Measurements from ENCODE around the gene TMEM179.

TMEM179 gene

DNA sequence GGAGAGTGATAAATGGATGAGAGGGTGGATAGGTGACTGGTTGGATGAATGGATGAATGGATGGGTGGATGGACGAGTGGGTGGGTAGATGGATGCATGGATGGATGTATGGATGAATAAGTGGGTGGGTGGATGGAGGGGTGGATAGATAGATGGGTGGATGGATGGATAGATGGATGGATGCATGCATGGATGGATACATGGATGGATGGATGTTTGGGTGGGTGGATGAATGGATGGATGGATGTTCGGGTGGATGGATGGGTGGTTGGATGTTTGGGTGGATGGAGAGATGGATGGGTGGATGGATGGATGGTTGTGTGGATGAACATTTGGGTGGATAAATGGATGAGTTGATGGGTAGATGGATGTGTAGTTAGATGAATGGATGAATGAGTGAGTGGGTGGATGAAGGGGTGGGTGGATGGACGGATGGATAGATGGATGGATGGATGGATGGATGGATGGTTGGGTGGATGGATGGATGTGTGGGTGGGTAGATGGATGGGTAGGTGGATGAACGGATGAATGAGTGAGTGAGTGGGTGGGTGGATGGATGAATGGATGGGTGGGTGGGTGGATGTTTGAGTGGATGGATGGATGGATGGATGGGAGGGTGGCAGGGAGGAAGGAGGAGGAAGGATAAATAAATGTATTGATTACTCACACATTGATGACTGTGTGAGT lies 9.7 kb upstream of the TMEM179 start:
- TF ChIP-seq, protein P1, sequence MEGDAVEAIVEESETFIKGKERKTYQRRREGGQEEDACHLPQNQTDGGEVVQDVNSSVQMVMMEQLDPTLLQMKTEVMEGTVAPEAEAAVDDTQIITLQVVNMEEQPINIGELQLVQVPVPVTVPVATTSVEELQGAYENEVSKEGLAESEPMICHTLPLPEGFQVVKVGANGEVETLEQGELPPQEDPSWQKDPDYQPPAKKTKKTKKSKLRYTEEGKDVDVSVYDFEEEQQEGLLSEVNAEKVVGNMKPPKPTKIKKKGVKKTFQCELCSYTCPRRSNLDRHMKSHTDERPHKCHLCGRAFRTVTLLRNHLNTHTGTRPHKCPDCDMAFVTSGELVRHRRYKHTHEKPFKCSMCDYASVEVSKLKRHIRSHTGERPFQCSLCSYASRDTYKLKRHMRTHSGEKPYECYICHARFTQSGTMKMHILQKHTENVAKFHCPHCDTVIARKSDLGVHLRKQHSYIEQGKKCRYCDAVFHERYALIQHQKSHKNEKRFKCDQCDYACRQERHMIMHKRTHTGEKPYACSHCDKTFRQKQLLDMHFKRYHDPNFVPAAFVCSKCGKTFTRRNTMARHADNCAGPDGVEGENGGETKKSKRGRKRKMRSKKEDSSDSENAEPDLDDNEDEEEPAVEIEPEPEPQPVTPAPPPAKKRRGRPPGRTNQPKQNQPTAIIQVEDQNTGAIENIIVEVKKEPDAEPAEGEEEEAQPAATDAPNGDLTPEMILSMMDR (IDR thresholded peaks at IDR 0.05; ENCODE audit: extremely low read depth, missing control alignments) = no peak

DNA sequence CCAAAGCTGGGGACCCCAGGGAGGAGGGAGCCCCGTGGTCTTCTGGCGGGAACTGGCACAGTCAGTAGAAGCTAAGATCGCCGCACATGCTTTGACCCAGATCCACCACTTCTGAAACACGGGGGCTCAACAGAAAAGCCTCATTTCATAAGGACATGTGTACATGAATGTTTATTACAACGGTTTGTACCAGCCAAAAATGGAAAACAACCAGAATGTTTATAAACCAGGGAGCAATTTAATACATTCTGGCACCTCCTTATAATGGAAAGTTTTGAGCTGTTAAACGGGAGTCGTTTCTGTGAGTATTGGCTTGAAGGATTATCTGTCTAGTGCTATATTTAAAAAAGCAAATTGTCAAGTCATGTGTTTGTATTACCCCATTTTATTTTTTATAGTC lies 7.3 kb upstream of the TMEM179 start:
- TF ChIP-seq, protein P1 (IDR thresholded peaks at IDR 0.05; ENCODE audit: extremely low read depth, missing control alignments) = no peak
- DNase-seq (ENCODE audit: low spot score) = no peak

More for the DNA sequence above, 9.7 kb upstream of the TMEM179 start:
- DNase-seq (ENCODE audit: low spot score) = no peak

DNA sequence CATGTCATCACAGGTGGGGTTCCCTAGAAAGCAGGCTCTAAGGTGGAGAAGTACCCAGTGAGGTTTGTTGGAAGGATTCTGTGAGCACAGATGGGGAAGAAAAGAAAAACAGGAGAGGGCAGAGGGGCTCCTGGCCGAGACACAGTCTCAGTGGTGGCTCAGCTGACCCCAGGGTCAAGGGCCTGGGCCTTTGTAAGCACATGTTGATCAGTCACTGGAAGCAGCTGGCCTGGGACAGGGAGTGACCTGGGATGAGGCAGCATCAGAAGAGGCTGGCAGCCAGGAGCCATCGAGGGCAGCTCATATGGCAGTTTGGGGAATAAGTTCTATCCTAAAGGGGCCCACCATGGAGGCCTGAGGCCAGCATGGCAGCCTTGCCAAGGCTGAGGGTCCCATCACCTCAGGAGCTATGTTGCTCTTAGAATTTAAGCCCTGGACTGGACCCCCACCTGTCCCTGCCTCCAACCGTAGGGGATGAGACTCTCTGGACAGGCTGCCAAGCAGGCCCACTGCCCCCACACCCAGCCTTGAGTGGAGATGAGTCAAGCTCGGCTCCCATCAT lies 6.3 kb upstream of the TMEM179 start:
- TF ChIP-seq, protein P1 (IDR thresholded peaks at IDR 0.05; ENCODE audit: extremely low read depth, missing control alignments) = no peak
- no peak for DNase-seq (ENCODE audit: low spot score)

DNA sequence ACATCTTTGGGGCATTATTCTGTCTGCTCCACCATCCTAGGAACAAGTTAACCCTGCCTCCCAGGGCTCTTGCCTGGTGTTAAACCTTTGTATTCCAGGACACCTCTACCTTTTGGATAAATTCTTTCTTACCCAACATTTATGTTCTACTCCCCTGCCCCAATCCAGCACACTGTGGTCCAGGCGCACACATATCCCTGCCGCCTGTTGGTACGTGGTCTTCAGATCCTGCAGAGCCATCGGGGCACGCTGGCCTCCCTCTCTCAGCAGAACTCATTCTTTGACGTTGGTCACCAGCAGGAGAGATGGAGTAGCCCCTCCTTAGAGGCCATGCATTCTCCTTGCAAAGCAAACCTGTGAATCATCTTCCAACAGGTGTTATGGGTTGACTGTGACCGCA lies 5.1 kb upstream of the TMEM179 start:
- DNase-seq (ENCODE audit: low spot score) = no peak
- TF ChIP-seq, protein P1 (IDR thresholded peaks at IDR 0.05; ENCODE audit: extremely low read depth, missing control alignments) = no peak

DNA sequence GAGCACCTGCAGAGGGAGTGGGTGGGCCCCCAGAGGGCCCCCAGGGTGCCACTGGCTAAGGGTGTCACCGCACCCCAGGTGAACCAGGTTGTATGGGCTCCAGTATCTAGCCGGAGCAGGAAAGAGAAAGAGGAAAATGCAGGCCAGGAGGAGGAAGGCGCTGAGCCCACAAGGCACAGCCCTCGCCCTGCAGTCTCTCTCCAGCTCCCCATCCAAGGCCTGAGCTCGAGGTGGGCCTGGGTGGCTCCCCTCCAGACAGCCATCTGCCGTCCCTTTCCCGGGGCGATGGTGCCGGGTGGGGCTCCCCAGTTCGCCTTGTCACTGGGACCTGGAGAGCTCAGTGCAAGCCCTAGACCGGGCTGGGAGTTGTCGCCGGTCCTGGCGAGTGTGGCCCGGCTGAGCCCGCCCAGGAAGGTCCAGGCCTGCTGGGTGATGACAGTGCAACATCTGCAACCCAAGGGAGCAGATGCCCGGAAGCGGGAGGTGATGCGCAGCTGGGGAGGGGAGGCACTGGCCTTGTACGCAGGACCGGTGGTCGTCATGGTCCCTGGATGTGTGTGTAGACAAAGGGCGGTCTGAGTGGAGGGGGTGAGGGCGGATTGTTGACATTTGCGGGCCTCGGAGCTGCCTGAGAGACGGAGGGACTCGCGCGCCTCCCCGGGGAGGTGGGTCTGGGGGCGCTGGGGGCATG lies 716 bp downstream of the TMEM179 start:
- peak; percentile 26 for DNase-seq (ENCODE audit: low spot score)
- TF ChIP-seq, protein P1 (IDR thresholded peaks at IDR 0.05; ENCODE audit: extremely low read depth, missing control alignments) = no peak

DNA sequence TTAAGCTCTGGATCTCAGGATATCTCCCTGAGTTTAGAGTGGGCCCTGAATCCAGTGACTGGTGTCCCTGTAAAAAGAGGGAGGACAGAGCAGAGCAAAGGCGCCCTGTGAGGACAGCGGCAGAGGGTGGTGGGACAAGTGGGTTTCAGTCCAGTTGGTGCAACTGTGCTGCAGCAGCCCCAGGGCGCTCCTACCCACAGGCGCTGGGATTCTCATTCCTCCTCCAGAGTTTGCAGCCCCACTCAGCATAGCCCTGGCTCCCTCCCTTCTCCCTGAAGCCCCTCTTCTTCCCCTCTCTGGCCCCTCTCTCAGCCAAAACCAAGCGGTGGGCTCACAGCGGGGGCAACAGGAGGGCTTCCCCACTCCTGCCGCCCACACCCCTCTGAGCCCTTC lies 1.6 kb downstream of the TMEM179 start:
- no peak for DNase-seq (ENCODE audit: low spot score)
- TF ChIP-seq, protein P1 (IDR thresholded peaks at IDR 0.05; ENCODE audit: extremely low read depth, missing control alignments) = no peak

DNA sequence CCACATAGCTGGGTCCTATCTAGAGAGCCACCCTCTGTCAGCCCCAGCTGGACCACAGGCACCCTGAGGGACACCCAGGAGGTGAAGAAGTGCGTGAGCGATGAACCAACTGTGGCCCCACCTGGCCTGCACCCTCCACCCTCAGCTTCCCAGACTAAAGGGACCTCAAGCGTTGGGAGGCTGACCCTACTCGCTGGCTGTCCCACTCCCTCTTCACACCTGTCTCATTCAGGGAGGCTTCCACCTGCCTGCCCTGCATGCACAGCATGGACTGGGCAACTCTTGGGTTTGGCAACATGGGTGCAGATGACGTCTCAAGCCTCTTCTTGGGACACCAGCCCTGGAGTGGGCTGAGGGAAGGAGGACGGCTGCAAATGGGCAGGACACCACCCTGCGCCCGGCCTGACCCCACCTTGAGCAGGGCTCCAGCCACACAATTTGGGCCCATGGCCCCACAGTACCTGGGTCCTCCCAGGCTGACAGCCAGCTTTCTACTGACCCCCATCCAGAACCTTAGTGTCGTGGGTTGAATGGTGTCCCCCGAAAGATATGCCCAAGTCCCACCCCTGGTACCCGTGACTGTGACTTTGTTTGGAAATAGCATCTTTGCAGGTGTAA lies 2.1 kb downstream of the TMEM179 start:
- no peak for DNase-seq (ENCODE audit: low spot score)
- TF ChIP-seq, protein P1 (IDR thresholded peaks at IDR 0.05; ENCODE audit: extremely low read depth, missing control alignments) = no peak

Data from GM20000 (cell line).